HK-2 (cell line): ENCODE results near the gene PRR13.
A peak's percentile ranks its signal among the peaks of the same experiment; 100 is the strongest.

ENCODE experiments used
- DNase-seq: peaks from one replicate; pipeline ENCODE4 v3.0.0-alpha.2; 2018; ENCODE audit not compliant: unreplicated experiment

PRR13 gene

GRCh38 chr12:53492830-53493609 lies 51.5 kb downstream of the PRR13 start:
- DNase-seq = peak; percentile 93

- DNase-seq = no peak
Observed at GRCh38 chr12:53493610-53494391, 52.3 kb downstream of the PRR13 start.
